Measurements from ENCODE around the gene DYSF. TPM values are rescaled to one million over a fixed set of nuclear protein-coding genes. Genes with fewer than 3 reads are reported as not detected.

DYSF gene
- total and polyA plus RNA-seq, 8 donors, result 17.8 to 71.4 (median 21.6) TPM

DNA sequence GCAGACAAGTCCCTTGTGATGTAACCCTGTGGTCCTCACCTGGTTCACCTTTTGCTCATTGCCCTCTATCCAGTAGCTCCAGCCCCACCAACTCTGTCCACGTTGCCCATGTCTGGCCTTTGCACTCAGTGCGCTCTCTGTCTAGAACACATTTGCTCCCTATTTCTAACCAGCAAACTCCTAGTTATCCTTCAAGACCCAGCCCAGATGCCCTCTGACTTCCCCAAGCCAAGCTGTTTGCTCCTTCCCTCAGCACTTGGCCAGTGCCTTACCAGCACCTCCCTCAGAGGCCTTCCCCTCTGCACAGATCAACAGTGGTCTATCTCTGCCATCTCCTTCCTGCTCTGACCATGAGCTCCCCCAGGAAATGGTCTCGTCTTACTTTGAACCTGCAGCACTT, 137.7 kb downstream of the DYSF start:
- Histone ChIP-seq H3K27ac (peak overlapping the region in 1 of 2 donors; percentile 60), H3K27me3 (no peaks in the 10 kb centered on the region), H3K36me3 (peaks cover 0 to 72% of the 10 kb centered on the region in 2 donors), H3K9me3 (no peaks in the 10 kb centered on the region), H3K4me3 (no peak overlapping the region), H3K4me1 (no peaks in the 10 kb centered on the region)
- TF ChIP-seq, protein P1, sequence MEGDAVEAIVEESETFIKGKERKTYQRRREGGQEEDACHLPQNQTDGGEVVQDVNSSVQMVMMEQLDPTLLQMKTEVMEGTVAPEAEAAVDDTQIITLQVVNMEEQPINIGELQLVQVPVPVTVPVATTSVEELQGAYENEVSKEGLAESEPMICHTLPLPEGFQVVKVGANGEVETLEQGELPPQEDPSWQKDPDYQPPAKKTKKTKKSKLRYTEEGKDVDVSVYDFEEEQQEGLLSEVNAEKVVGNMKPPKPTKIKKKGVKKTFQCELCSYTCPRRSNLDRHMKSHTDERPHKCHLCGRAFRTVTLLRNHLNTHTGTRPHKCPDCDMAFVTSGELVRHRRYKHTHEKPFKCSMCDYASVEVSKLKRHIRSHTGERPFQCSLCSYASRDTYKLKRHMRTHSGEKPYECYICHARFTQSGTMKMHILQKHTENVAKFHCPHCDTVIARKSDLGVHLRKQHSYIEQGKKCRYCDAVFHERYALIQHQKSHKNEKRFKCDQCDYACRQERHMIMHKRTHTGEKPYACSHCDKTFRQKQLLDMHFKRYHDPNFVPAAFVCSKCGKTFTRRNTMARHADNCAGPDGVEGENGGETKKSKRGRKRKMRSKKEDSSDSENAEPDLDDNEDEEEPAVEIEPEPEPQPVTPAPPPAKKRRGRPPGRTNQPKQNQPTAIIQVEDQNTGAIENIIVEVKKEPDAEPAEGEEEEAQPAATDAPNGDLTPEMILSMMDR (IDR thresholded peaks at IDR 0.05), result no peak
- intact Hi-C loops (cut with DNase I), result no loop called here
- DNase-seq (no peak), ATAC-seq (no peak)

DNA sequence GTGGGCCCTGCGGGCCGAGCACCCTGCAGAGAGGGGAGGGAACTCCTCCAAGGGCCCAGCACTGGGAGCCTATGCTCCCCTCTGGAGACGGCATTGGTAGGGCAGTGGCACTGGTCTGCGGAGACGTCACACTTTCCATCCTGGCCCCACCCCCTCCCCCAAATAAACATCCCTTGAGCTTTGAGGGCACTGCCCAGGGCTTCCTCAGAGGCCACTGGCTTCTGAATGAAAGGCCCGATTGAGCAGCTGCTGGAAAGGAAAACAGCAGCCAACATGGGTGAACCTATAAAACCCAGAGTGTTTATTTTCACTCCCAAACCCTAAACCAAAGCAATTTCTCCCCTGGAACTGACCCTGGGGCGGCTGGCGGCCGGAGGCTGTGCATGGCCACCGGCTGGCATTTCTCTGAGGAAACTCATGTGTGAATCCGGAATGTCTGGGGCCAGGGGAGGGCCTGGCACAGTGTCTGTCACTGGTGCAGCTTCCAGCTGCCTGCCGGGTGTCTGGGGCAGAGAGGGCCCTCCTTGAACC, 138.9 kb downstream of the DYSF start:
- Histone ChIP-seq H3K4me1 (no peaks in the 10 kb centered on the region), H3K9me3 (no peaks in the 10 kb centered on the region), H3K27me3 (no peaks in the 10 kb centered on the region), H3K36me3 (peaks cover 0 to 74% of the 10 kb centered on the region in 2 donors), H3K27ac (peak overlapping the region; percentile 39 to 60), H3K4me3 (no peak overlapping the region)
- ATAC-seq (peak; percentile 30), DNase-seq (no peak)
- TF ChIP-seq, protein P1 (IDR thresholded peaks at IDR 0.05), result no peak
- intact Hi-C loops (cut with DNase I), result no loop called here

DNA sequence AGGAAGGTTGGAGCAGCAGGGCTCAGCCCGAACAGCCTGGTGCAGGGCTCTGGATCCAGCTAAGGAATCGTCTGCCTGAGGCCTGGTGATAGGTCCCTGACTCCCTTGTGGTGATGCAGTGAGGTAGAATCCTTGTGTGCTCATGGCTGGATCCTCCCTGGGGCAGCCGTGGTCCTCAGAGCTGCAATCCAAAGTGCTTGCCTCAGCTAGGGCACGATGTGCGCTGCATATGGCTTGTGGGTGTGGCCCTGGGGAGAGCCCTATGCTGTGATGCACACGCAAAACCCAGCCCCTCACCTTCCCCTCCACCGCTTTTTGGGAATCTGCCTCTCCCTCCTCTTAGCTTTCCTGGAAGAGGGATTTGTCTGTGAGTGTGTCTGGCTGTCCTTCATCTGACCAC, 142.2 kb downstream of the DYSF start:
- H3K4me1 ChIP-seq, result no peaks in the 10 kb centered on the region
- H3K36me3 ChIP-seq, result peaks cover 0 to 93% of the 10 kb centered on the region in 2 donors
- DNase-seq (no peak), ATAC-seq (no peak)
- H3K9me3 ChIP-seq, result no peaks in the 10 kb centered on the region
- H3K27ac ChIP-seq, result no peak overlapping the region
- no peaks in the 10 kb centered on the region for H3K27me3 ChIP-seq
- intact Hi-C loops (cut with DNase I), result no loop called here
- no peak overlapping the region for H3K4me3 ChIP-seq
- TF ChIP-seq, protein P1 (IDR thresholded peaks at IDR 0.05), result no peak

- no peak overlapping the region for H3K4me3 ChIP-seq
- H3K9me3 ChIP-seq, result no peaks in the 10 kb centered on the region
- DNase-seq (no peak), ATAC-seq (no peak)
- TF ChIP-seq, protein P1 (IDR thresholded peaks at IDR 0.05), result no peak
- H3K4me1 ChIP-seq, result no peaks in the 10 kb centered on the region
- intact Hi-C loops (cut with DNase I), result no loop called here
- peaks cover 0 to 93% of the 10 kb centered on the region in 2 donors for H3K36me3 ChIP-seq
- no peak overlapping the region for H3K27ac ChIP-seq
- H3K27me3 ChIP-seq, result no peaks in the 10 kb centered on the region
These were observed 142.7 kb downstream of the DYSF start for GRCh38 chr2:71596011-71596410.

DNA sequence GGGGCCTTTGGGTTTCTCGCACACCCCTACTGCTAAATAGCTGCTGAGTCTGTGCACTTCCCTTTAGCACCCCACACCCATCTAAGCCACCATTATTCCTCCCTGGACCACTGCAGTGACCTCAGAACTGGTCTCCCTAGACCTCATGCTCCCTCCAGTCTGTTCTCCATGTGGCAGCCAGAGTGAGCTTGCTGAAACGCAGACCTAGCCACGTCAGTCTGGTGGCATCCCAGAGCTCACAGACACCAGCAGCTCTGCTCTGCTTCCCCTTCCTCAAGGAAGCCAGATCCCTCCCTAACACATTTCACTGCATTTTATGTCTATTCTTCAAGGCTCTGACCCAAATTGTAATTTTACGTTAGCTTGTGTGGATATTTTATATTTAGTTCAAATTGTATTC, 144.4 kb downstream of the DYSF start:
- H3K4me3 ChIP-seq, result no peak overlapping the region
- TF ChIP-seq, protein P1 (IDR thresholded peaks at IDR 0.05), result no peak
- peaks cover 0 to 11% of the 10 kb centered on the region in 2 donors for H3K4me1 ChIP-seq
- no peak overlapping the region for H3K27ac ChIP-seq
- H3K27me3 ChIP-seq, result no peaks in the 10 kb centered on the region
- no peak for ATAC-seq
- no peak for DNase-seq
- no peaks in the 10 kb centered on the region for H3K9me3 ChIP-seq
- intact Hi-C loops (cut with DNase I), result no loop called here
- peaks cover 0 to 92% of the 10 kb centered on the region in 2 donors for H3K36me3 ChIP-seq

Measured in left lung (tissue), 10 donors.